NCI-H1436 (cell line): ENCODE results near the gene FRY.

ENCODE experiments used
- DNase-seq: peaks from one replicate; lab custom pipeline; 2025; lab: John Stamatoyannopoulos, UW

Gene FRY

GRCh38 chr13:32310134-32310706 lies 278.6 kb downstream of the FRY start:
- DNase-seq, result no peak

- DNase-seq, result no peak
Measured at GRCh38 chr13:32311188-32311897, 279.8 kb downstream of the FRY start.

- no peak for DNase-seq
Measured at GRCh38 chr13:32314271-32315237, 283.0 kb downstream of the FRY start.

- peak; percentile 52 for DNase-seq
Measured at GRCh38 chr13:32315238-32316027, 283.9 kb downstream of the FRY start, which contains the start of the genes BRCA2 and ZAR1L. Gene BRCA2 (plus strand): TSS chr13:32315508. CDS start chr13:32316461, 953 bp downstream. Gene ZAR1L (minus strand): TSS chr13:32315363. CDS start chr13:32311925, 3,438 bp downstream.

DNA sequence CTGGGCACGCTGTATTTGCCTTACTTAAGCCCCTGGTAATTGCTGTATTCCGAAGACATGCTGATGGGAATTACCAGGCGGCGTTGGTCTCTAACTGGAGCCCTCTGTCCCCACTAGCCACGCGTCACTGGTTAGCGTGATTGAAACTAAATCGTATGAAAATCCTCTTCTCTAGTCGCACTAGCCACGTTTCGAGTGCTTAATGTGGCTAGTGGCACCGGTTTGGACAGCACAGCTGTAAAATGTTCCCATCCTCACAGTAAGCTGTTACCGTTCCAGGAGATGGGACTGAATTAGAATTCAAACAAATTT lies 284.4 kb downstream of the FRY start:
- no peak for DNase-seq

DNA sequence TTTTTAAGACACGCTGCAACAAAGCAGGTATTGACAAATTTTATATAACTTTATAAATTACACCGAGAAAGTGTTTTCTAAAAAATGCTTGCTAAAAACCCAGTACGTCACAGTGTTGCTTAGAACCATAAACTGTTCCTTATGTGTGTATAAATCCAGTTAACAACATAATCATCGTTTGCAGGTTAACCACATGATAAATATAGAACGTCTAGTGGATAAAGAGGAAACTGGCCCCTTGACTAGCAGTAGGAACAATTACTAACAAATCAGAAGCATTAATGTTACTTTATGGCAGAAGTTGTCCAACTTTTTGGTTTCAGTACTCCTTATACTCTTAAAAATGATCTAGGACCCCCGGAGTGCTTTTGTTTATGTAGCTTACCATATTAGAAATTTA lies 284.9 kb downstream of the FRY start:
- DNase-seq, result no peak

DNA sequence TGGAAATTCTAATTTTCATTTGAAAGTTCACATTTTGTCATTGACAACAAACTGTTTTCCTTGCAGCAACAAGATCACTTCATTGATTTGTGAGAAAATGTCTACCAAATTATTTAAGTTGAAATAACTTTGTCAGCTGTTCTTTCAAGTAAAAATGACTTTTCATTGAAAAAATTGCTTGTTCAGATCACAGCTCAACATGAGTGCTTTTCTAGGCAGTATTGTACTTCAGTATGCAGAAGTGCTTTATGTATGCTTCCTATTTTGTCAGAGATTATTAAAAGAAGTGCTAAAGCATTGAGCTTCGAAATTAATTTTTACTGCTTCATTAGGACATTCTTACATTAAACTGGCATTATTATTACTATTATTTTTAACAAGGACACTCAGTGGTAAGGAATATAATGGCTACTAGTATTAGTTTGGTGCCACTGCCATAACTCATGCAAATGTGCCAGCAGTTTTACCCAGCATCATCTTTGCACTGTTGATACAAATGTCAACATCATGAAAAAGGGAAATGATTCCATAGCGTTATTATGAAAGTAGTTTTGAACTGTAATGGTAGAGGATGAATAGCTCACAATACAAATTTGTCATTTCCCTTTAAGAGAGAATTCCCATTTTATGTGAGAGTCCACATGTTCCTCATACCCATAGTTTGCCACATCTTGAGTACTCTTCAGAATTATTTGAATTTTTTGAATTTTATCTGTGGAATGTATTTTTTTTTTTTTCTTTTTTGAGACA lies 286.3 kb downstream of the FRY start:
- no peak for DNase-seq

DNA sequence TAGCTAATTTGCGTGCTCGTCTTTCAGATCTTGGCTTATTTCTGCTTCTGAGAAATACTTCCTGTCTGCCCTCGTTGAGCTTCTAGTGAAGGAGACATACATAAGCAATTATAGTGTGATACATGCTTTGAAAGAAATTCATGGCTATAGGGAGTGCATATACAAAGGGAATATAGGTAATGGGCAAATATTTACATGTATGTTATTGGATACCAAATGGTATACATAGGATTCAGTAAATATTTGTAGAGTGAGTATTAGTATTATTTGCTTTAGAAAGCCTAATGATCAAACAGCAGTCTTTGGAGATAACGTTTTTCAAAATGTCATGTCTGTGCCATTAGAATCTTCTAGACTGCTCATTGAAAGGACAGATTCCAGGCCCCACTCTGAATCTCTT lies 289.0 kb downstream of the FRY start:
- no peak for DNase-seq

- DNase-seq, result no peak
Measured at GRCh38 chr13:32323912-32324311, 292.3 kb downstream of the FRY start.

DNA sequence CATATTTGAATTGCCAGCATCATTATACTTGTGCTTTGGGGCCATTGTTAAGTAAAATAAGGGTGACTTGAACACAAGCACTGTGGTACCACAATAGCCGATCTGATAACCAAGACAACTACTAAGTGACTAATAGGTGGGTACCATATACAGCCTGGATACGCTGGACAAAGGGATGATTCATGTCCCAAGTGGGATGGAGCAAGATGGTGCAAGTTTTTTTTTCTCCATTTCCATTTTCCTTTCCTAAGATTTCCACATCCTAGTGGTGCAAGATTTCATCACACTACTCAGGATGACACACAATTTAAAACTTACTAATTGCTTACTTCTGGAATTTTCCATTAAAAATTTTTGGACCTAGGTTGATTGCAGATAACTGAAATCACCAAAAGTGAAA lies 298.9 kb downstream of the FRY start:
- no peak for DNase-seq

DNA sequence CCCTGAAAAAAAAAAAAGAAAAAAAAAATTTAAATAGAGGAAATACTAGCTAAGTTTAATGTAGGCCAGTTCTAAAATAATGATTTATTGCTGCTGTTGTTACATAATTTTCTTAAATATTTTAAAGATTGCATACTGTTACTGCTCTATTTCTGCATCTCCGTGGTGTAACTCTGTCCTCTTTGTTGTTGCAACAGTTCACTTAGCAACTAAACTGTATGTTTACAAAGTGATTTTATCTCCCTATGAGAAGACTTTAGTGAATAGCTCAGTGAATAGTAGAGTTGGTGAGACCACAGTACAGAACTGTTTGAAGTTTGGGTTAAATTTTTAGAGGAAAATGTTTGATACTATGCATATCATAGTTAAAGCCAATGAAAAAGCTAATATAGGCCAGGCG lies 303.1 kb downstream of the FRY start:
- DNase-seq, result no peak

DNA sequence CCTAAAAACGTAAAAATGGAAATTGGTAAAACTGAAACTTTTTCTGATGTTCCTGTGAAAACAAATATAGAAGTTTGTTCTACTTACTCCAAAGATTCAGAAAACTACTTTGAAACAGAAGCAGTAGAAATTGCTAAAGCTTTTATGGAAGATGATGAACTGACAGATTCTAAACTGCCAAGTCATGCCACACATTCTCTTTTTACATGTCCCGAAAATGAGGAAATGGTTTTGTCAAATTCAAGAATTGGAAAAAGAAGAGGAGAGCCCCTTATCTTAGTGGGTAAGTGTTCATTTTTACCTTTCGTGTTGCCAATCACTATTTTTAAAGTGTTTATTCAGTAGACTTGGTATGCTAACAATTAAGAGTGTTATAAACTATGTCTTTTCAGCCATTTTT lies 309.3 kb downstream of the FRY start:
- no peak for DNase-seq

- DNase-seq, result no peak
Measured at GRCh38 chr13:32347651-32348050, 316.1 kb downstream of the FRY start.
